Measurements from ENCODE around the gene FUZ. TPM values are rescaled to one million over a fixed set of nuclear protein-coding genes. Genes with fewer than 3 reads are reported as not detected.

FUZ gene
- total RNA-seq, 4 donors from 2014 or later = 4.1 to 13.8 (median 12.3) TPM

DNA sequence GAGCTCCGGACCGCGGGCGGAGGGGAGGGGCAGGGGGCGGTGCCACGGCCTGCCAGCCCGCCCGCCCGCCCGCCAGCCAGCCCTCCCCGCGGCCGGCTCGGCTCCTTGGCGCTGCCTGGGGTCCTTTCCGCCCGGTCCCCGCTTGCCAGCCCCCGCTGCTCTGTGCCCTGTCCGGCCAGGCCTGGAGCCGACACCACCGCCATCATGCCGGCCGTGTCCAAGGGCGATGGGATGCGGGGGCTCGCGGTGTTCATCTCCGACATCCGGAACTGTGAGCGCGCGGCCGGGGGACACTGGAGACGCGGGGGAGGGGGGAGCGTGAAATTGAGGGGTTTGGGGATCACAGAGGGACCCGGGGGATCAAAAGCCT, 46.2 kb downstream of the FUZ start, which contains the start of gene AP2A1:
Gene AP2A1, plus strand, starts transcription at position 72 of the 370 bp plus-strand sequence. Its CDS starts 133 bp downstream, at position 205.
- no peaks in the 10 kb centered on the region for H3K36me3 ChIP-seq
- peak within 1 kb of the TSS; percentile 85 to 91 (median 88) for H3K27ac ChIP-seq
- H3K4me1 ChIP-seq = peaks cover 5 to 30% (median 6%) of the 10 kb centered on the region in 4 donors
- H3K27me3 ChIP-seq = no peaks in the 10 kb centered on the region
- H3K4me3 ChIP-seq = peak within 1 kb of the TSS; percentile 71 to 95 (median 81)
- H3K9me3 ChIP-seq = no peaks in the 10 kb centered on the region
- DNase-seq = no peak
- no peak for TF ChIP-seq CTCF (IDR thresholded peaks at IDR 0.05)
- TF ChIP-seq POLR2A (IDR thresholded peaks at IDR 0.05) = peak; percentile 23 to 42

DNA sequence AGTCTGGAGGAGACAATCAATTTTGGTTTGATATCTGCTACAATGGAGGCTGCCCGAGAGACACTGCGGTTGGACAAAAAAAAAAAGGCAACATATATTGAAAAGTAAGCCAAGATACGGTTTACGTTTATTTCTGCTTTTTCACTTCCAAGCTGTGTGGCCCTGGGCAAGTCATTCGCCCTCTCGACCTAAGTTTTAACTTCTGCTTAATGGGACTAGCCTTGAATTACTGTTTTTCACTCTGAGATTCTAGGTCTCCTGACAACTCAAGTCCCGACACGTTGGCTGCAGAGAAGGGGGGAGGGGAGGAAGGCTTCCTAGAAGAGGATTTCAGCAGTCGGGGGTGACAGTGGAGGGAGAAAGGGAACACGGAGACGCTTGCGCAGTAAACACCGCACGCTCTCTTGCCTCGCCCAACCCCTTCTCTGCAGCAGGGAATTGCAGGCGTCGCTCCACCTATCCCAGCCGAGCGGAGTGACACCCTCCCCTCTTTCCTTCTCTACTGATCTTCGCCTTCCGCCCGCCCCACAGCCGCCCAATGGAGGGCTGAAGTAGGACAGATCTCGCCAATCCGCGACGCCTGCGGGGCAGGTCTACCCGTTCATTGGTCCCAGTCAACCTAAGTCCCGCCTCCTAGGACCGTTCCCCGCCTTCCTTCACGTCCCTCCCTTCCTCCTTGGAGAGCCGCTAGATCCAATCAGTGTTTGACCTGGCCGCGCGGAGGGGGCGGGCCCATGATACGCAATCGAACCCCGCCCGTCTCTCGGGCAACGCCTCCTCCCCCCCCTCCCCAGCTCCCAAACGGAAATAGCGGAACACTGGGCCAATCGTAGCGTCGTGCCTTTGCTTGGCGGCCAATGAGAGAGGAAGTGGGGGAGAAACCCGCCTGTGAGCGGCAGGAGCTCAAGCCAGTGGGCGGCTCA, 46.8 kb downstream of the FUZ start:
- peak; percentile 99 to 100 (median 100) for DNase-seq
- Histone ChIP-seq H3K4me3 (peak overlapping the region; percentile 71 to 95 (median 81)), H3K27ac (peak overlapping the region; percentile 85 to 91 (median 88)), H3K9me3 (no peaks in the 10 kb centered on the region), H3K27me3 (no peaks in the 10 kb centered on the region), H3K36me3 (no peaks in the 10 kb centered on the region), H3K4me1 (peaks cover 5 to 27% (median 6%) of the 10 kb centered on the region in 4 donors)
- TF ChIP-seq CTCF (IDR thresholded peaks at IDR 0.05) (peak in 1 of 6 experiments; percentile 19), POLR2A (IDR thresholded peaks at IDR 0.05) (peak; percentile 28 to 82)

DNA sequence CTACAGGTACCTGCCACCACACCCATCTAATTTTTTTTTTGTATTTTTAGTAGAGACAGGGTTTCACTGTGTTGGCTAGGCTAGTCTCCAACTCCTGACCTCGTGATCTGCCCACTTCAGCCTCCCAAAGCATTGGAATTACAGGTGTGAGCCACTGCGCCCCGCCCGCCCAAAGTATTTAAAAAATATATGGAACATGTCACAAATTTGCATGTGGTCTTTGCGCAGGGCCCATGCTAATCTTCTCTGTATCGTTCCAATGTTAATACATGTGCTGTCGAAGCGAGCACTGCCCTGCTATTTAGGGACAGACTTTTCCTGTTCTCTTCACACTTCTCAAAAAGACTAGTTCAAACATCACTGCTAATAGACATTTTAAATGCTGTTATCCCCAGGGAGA, 48.8 kb downstream of the FUZ start:
- no peak for TF ChIP-seq CTCF (IDR thresholded peaks at IDR 0.05)
- TF ChIP-seq POLR2A (IDR thresholded peaks at IDR 0.05) = no peak
- DNase-seq = no peak
- Histone ChIP-seq H3K9me3 (no peaks in the 10 kb centered on the region), H3K4me1 (peaks cover 5 to 24% (median 6%) of the 10 kb centered on the region in 4 donors), H3K27ac (no peak overlapping the region), H3K36me3 (no peaks in the 10 kb centered on the region), H3K4me3 (no peak overlapping the region), H3K27me3 (no peaks in the 10 kb centered on the region)

- H3K36me3 ChIP-seq = no peaks in the 10 kb centered on the region
- H3K4me1 ChIP-seq = peaks cover 4 to 13% (median 5%) of the 10 kb centered on the region in 4 donors
- H3K4me3 ChIP-seq = no peak within 1 kb of the TSS
- TF ChIP-seq CTCF (IDR thresholded peaks at IDR 0.05) (no peak), POLR2A (IDR thresholded peaks at IDR 0.05) (no peak)
- no peak within 1 kb of the TSS for H3K27ac ChIP-seq
- DNase-seq = no peak
- no peaks in the 10 kb centered on the region for H3K27me3 ChIP-seq
- H3K9me3 ChIP-seq = no peaks in the 10 kb centered on the region
These were observed 49.9 kb downstream of the FUZ start, which contains the start of gene TSKS for GRCh38 chr19:49763230-49763629. TSS of gene TSKS (minus strand) at chr19:49763306. CDS start at chr19:49763247, 59 bp downstream.

GRCh38 chr19:49761625-49762311, 51.3 kb downstream of the FUZ start:
- Histone ChIP-seq H3K4me1 (peaks cover 0 to 6% (median 2%) of the 10 kb centered on the region in 4 donors), H3K36me3 (no peaks in the 10 kb centered on the region), H3K27me3 (no peaks in the 10 kb centered on the region), H3K4me3 (no peak overlapping the region), H3K27ac (no peak overlapping the region), H3K9me3 (no peaks in the 10 kb centered on the region)
- no peak for DNase-seq
- TF ChIP-seq POLR2A (IDR thresholded peaks at IDR 0.05) = no peak
